Measurements from ENCODE around the gene LIPI.
"Not testable (repeated sequence)": the region's sequence is repeated elsewhere in the genome, so short reads cannot be mapped to it uniquely, and the experiment has no call there.

Gene LIPI

GRCh38 chr21:14073615-14074014, 137.1 kb downstream of the LIPI start:
- DNase-seq (ENCODE audit: low read depth in 2 of 2) = no peak

GRCh38 chr21:14072761-14073535, 137.8 kb downstream of the LIPI start:
- no peak for DNase-seq (ENCODE audit: low read depth in 2 of 2)

- DNase-seq (ENCODE audit: low read depth in 2 of 2) = no peak
These were observed 138.6 kb downstream of the LIPI start for GRCh38 chr21:14071902-14072734.

- no peak for DNase-seq (ENCODE audit: low read depth in 2 of 2)
These were observed 139.8 kb downstream of the LIPI start for GRCh38 chr21:14070968-14071367.

GRCh38 chr21:14070049-14070893, 140.5 kb downstream of the LIPI start:
- no peak for DNase-seq (ENCODE audit: low read depth in 2 of 2)

GRCh38 chr21:14064296-14064645, 146.5 kb downstream of the LIPI start:
- DNase-seq (ENCODE audit: low read depth in 2 of 2) = no peak

GRCh38 chr21:14063620-14064295, 147.0 kb downstream of the LIPI start:
- DNase-seq (ENCODE audit: low read depth in 2 of 2) = not testable (repeated sequence)

- not testable (repeated sequence) for DNase-seq (ENCODE audit: low read depth in 2 of 2)
These were observed 148.1 kb downstream of the LIPI start for GRCh38 chr21:14062684-14063083.

GRCh38 chr21:14061820-14062219, 148.9 kb downstream of the LIPI start:
- DNase-seq (ENCODE audit: low read depth in 2 of 2) = not testable (repeated sequence)

GRCh38 chr21:14058995-14059627, 151.6 kb downstream of the LIPI start:
- not testable (repeated sequence) for DNase-seq (ENCODE audit: low read depth in 2 of 2)
